GM18502 (cell line): ENCODE results near the gene AKAP3.

Source experiments
- ATAC-seq: cut with Tn5 transposase; IDR thresholded peaks from one replicate; pipeline ENCODE4 v1.9.1; 2021; ENCODE audit warnings: mild to moderate bottlenecking; ENCODE audit not compliant: unreplicated experiment, poor library complexity

The AKAP3 gene

DNA sequence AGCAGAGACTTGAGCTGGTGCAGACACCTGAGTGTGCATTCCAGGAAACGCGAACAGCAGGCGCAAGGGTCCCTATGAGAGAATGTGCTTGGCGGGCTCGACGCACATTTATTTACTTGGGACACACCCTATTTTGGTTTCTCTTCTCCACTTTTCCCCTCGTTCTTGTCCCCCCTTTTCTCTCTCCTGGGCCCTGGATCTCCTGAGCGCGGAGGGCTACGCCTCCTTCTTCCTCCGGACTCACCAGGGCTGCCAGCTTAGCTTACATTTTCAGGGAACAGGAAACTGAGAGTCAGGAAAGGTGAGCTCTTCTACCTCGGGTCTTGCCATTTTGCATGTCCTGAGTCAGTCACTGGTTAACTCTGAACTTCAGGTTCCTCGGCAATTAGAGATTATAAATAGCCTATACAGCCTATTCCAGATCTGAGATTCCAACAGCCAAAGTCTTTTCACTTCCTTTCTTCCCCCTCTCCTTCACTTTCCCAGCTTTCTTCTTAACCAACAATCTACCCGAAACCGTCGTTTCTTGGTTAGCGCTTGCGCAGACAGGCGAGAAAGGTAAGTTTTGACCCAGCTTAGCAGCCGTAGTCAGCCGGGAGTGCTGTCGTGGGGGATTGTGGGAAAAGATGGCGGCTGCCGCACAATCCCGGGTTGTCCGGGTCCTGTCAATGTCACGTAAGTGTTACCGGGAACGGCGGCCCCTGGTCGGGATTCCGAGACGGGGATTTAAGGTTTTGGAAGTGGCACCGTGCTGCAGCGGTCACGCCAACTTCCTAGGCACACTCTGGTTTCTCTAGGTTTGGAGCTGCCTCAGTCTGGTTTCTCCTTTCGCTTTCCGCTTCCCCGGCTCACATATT, at the start of gene AKAP3, which contains the start of gene NDUFA9:
Gene AKAP3 (minus strand): TSS at position 551 of the 857 bp plus-strand sequence. CDS start 10,855 bp downstream, outside the sequence.
Gene NDUFA9 (plus strand): TSS at position 614 of the 857 bp plus-strand sequence. CDS start 13 bp downstream, at position 627.
- peak; percentile 82 for ATAC-seq

DNA sequence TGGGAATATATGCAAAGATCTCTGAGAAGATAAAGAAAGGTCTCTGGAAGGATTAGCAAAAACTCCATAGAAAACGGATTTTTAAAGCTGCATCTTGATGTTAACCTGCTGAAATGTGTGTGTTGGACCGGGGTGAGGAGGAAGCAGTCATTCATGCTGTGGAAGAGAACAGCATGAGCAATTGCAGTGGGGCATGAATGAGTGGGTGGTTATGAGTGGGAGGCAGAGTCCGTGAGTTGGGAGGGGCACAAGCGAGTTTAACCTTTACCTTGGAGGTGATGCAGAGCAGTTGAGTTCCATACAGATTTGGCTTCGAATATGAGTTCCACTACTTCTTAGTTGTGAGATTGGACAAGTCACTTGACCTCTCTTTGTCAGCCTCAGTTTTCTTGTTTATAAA, 41.9 kb upstream of the AKAP3 start:
- no peak for ATAC-seq

GRCh38 chr12:4685317-4685716, 36.5 kb upstream of the AKAP3 start:
- no peak for ATAC-seq

DNA sequence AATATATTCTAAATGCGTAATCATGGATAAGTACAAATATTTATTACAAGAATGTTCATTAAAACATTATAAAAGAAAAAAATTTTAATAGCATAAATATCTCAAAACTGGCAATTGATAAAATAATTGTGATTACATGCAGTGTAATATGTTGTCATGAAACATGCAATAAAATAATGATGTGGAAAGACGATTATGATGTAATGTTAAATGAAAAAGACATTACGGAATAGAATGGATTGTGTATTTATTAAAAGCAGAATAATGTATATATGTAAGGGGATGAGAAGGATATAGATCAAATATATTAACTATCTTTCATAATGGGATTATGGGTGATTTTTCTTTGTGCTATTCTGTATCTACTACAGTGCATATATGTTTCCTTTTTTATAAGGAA, 32.9 kb upstream of the AKAP3 start:
- ATAC-seq = no peak

DNA sequence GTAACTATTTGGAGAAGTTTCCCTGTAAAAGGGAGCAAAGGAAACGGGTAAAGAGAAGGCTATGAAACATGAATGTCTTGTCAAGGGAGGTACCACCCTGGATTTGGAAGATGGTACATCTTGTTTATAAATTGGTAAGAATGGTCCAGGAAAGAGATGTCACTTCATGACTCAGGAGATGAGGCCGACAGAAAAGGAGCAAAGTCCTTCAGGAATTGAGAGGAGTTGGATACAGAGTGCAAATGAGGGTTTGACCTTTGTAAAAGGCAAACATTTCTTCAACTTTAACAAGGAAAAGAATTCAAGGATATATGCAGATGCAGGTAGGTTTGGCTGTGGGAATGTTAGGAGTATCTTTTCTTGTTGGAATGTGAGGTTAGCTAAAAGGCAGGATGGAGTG, 30.9 kb upstream of the AKAP3 start:
- no peak for ATAC-seq

DNA sequence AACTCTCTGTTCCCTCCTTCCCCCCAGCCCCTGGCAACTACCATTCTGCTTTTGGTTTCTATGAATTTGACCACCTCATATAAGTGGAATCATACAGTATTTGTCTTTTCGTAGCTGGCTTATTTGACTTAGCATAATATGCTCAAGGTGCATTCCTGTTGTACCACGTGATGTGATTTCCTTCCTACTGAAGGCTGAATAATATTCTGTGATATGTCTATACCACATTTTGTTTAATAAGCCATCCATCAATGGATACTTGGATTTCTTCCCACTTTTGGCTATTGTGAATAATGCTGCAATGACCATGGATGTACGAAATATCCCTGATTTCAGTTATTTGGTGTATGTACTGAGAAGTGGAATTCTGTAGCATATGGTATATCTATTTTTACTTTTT, 16.4 kb upstream of the AKAP3 start:
- no peak for ATAC-seq

GRCh38 chr12:4663971-4664505, 15.2 kb upstream of the AKAP3 start:
- ATAC-seq = no peak

DNA sequence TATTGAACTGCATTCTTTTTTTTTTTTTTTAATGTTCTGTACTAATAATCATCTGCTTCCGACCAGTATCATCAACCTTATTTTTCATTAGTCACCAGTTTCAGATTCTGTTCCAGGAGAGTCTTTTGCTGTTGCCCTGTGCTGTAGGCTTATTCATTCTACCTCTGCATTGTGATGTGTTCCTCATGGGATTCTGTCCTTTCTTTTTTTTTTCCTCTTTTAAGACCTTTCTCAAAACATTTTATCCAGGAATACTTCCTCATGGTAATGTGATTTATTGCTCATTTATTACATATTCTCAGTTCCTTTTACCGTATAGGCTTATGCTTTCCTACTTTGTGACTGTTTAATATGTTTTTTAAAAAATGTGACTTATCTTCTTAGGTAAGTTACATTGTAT, 4.8 kb upstream of the AKAP3 start:
- ATAC-seq = no peak

- no peak for ATAC-seq
Measured at GRCh38 chr12:4653257-4653656, 4.4 kb upstream of the AKAP3 start.

GRCh38 chr12:4649358-4649661, 459 bp upstream of the AKAP3 start:
- ATAC-seq = no peak

- peak; percentile 38 for ATAC-seq
Measured at GRCh38 chr12:4648104-4648500, 749 bp downstream of the AKAP3 start.

GRCh38 chr12:4645023-4645422, 3.8 kb downstream of the AKAP3 start:
- no peak for ATAC-seq

DNA sequence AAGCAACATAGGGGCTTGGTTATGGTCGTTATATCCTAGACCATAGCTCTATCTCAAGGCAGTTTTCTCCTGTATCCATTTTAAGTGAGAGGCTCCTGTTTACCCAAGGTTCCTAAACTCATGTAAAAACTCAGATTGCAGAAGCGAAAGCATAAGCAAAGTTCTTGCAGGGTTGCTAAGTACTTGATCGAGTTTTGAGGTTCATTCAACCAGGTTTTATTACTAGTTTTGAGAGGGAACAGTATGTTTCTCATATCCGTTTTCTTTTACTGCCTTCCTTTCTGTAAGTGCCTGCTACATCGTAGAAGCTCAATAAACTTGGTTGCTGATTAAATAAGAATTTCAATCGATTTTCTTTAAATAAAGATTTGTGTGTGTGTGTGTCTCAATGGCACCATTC, 5.1 kb downstream of the AKAP3 start:
- no peak for ATAC-seq

DNA sequence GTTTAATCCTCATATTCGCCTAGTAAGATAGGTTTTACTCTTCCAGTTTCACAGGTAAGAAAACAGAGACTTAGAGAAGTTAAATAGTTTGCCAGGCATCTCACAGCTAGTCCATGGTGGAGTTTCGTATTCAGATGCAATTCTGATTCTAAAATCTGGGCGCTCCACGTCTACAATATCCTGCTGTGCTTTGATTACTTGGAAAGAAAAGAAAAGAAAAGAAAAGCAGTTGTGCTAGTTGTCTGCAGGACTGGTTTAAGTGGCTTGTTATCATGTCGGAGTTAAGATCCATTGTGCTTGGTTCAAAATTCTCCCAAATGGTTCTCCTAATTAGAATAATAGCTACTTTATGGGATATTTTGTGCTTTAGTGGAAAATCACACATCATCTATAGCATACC, 18.6 kb downstream of the AKAP3 start:
- ATAC-seq = no peak

GRCh38 chr12:4628406-4628805, 20.4 kb downstream of the AKAP3 start:
- ATAC-seq = no peak

- ATAC-seq = no peak
Measured at GRCh38 chr12:4626543-4626942, 22.3 kb downstream of the AKAP3 start.

DNA sequence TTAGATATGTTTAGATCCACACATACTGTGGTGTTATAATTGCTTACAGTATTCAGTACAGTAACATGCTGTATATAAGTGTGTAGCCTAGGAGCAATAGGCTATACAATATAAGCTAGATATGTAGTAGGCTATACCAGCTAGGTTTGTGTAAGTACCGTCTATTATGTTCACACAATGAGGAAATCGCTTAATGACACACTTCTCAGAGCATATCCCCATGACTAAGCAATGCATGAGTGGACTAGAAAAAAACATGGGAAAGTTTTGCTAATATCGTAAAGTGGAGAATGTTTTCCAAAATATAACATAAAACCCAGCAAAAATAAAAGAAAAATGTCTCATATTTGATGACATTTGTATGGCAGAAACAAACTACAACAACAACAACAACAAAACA, 27.3 kb downstream of the AKAP3 start:
- no peak for ATAC-seq

DNA sequence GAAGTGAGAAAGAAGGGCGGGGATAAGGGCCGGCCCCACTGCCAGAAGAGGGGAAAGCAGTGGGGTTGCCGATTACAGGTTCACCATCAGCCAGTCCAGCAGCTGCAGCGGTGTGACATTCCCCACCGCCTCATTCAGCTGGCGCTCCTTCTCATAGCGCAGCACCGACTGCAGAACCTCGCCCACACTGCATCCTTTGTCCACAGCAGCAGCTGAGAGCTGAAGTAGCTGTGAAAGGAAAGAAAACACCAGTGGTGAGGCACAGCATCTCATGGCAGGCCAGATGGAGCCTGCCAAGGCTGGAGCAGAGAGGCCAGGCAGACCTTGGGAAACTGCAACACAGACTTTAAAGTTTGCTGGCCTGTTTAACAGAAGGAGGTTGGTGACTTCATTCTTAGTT, 33.2 kb downstream of the AKAP3 start:
- ATAC-seq = no peak

- no peak for ATAC-seq
Measured at GRCh38 chr12:4610481-4610880, 38.4 kb downstream of the AKAP3 start.

- no peak for ATAC-seq
Measured at GRCh38 chr12:4609071-4609470, 39.8 kb downstream of the AKAP3 start.

- no peak for ATAC-seq
Measured at GRCh38 chr12:4607056-4607455, 41.8 kb downstream of the AKAP3 start.

- ATAC-seq = peak; percentile 90
Measured at GRCh38 chr12:4604684-4605193, 44.1 kb downstream of the AKAP3 start.
